ENCODE data around the gene OPN1MW3. TPM values are rescaled to one million over a fixed set of nuclear protein-coding genes. Genes with fewer than 3 reads are reported as not detected.
A peak's percentile ranks its signal among the peaks of the same experiment; 100 is the strongest.

Gene OPN1MW3
- total RNA-seq, 1 experiment from 2014 or later, result not detected

DNA sequence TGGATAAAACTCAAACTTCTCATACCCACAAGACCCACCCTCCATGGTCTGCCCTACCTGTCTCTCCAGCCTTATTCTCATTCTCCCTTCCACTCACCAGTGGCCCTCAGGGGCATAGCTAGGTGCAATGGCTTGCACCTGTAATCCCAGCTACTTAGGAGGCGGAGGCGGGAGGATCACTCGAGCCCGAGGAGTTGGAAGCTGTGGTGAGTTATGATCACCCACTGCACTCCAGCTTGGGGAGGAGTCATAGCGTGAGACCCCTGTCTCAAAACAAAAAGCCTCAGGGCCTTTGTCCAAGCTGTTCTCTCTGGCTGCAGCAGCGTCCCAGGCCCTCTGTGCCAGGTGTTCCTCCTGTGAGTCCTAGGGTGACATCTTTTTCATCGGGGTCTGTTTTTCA lies 54.7 kb downstream of the OPN1MW3 start:
- no peaks in the 10 kb centered on the region for H3K79me2 ChIP-seq (ENCODE audit: low read length)
- no peaks in the 10 kb centered on the region for H3K9me2 ChIP-seq (replicated peaks; ENCODE audit: insufficient read depth, low read length)
- no peak overlapping the region for H3K9ac ChIP-seq (ENCODE audit: low read length)
- no peaks in the 10 kb centered on the region for H4K20me1 ChIP-seq (ENCODE audit: insufficient read depth, low read depth, low read length)
- H3K4me1 ChIP-seq (ENCODE audit: low read length), result no peaks in the 10 kb centered on the region
- no peak overlapping the region for H2AFZ ChIP-seq (ENCODE audit: low read length)
- H3K27ac ChIP-seq (ENCODE audit: low read length), result no peak overlapping the region
- no peak for DNase-seq
- H3K4me3 ChIP-seq (ENCODE audit: low read length), result no peak overlapping the region
- no peak overlapping the region for H3K4me2 ChIP-seq (ENCODE audit: low read depth, low read length, poor library complexity, severe bottlenecking)
- H3K9me3 ChIP-seq (ENCODE audit: low read length), result no peaks in the 10 kb centered on the region
- no peaks in the 10 kb centered on the region for H3K27me3 ChIP-seq (ENCODE audit: low read length)
- H3K36me3 ChIP-seq (ENCODE audit: insufficient read depth, low read length), result no peaks in the 10 kb centered on the region

DNA sequence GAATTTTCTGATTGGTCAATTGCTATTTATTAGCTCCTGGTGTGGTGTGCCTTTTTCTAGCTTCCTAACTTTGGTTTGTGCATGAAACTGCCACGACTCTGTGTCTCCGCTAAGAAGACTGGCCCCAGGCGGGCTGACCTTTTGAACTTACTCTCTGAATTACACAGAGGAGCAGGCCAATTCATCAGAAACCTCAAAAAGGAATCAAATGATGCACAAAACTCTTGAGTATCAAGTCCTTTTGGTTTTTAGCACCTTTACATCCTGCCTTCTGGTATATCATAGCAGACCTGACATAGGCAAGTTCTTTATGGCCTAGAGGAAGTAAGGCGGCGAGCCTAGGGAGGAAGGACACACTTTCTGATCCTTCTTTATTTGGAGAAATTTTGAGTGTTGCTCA lies 55.8 kb downstream of the OPN1MW3 start:
- Histone ChIP-seq H3K27ac (ENCODE audit: low read length) (no peak overlapping the region), H4K20me1 (ENCODE audit: insufficient read depth, low read depth, low read length) (no peaks in the 10 kb centered on the region), H2AFZ (ENCODE audit: low read length) (no peak overlapping the region), H3K4me1 (ENCODE audit: low read length) (no peaks in the 10 kb centered on the region), H3K9me2 (replicated peaks; ENCODE audit: insufficient read depth, low read length) (no peaks in the 10 kb centered on the region), H3K9me3 (ENCODE audit: low read length) (no peaks in the 10 kb centered on the region), H3K27me3 (ENCODE audit: low read length) (no peaks in the 10 kb centered on the region), H3K36me3 (ENCODE audit: insufficient read depth, low read length) (no peaks in the 10 kb centered on the region), H3K4me2 (ENCODE audit: low read depth, low read length, poor library complexity, severe bottlenecking) (no peak overlapping the region), H3K9ac (ENCODE audit: low read length) (no peak overlapping the region), H3K4me3 (ENCODE audit: low read length) (no peak overlapping the region), H3K79me2 (ENCODE audit: low read length) (no peaks in the 10 kb centered on the region)
- DNase-seq, result no peak

DNA sequence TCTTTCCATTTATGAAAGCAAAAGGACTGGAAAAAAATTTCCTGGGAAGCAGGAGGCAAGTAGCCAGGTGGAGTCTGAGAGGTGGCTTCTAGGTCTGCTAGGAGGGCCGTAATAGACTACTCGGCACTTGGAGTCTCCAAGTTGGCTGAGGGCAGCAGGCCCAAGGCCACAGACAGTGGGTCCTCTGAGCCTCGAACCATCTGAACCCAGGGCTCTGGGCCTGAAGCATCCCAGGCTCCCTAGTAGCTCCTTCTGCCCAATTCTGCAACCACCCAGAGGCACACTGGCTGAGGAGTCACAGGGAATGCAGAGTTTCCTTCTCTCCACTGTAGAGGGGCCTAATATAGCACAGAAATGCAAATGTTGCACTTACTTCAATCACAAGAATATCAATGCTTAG lies 58.0 kb downstream of the OPN1MW3 start:
- no peaks in the 10 kb centered on the region for H3K9me3 ChIP-seq (ENCODE audit: low read length)
- H3K4me3 ChIP-seq (ENCODE audit: low read length), result no peak overlapping the region
- H3K4me1 ChIP-seq (ENCODE audit: low read length), result no peaks in the 10 kb centered on the region
- no peak for DNase-seq
- H3K36me3 ChIP-seq (ENCODE audit: insufficient read depth, low read length), result no peaks in the 10 kb centered on the region
- no peaks in the 10 kb centered on the region for H3K27me3 ChIP-seq (ENCODE audit: low read length)
- no peak overlapping the region for H2AFZ ChIP-seq (ENCODE audit: low read length)
- no peak overlapping the region for H3K9ac ChIP-seq (ENCODE audit: low read length)
- no peak overlapping the region for H3K4me2 ChIP-seq (ENCODE audit: low read depth, low read length, poor library complexity, severe bottlenecking)
- H3K9me2 ChIP-seq (replicated peaks; ENCODE audit: insufficient read depth, low read length), result no peaks in the 10 kb centered on the region
- H3K79me2 ChIP-seq (ENCODE audit: low read length), result no peaks in the 10 kb centered on the region
- H4K20me1 ChIP-seq (ENCODE audit: insufficient read depth, low read depth, low read length), result no peaks in the 10 kb centered on the region
- no peak overlapping the region for H3K27ac ChIP-seq (ENCODE audit: low read length)

DNA sequence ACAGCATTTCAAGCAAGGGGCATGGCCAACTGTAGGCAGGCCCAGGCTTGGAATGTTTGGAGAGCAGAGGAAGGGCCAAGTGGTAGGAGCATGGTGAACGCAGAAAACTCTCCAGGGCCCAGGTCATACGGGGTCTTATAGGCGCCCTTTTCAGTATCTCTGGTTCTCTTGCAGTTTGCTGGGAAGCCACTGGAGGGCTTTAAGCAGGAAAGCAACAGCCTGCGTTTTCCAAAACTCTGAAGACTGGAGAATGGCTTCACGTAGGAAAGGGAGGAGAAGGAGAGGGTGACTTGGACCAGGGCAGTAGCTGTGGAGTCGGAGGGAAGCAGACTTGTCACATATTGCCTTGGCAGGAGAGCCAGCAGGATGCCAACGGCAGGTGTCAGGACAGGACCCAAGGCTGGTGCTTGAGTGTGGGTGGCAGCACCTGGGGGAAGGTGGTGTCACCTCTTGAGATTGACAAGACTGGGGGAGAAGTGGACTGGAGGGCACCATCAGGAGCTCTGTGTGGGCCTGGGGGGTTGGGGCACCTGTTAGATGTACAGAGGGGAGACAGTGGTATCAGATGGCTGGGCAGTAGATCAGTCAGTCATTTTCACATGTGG lies 60.1 kb downstream of the OPN1MW3 start:
- H3K27me3 ChIP-seq (ENCODE audit: low read length), result no peaks in the 10 kb centered on the region
- no peaks in the 10 kb centered on the region for H3K9me3 ChIP-seq (ENCODE audit: low read length)
- DNase-seq, result peak; percentile 51
- no peaks in the 10 kb centered on the region for H4K20me1 ChIP-seq (ENCODE audit: insufficient read depth, low read depth, low read length)
- no peak overlapping the region for H3K27ac ChIP-seq (ENCODE audit: low read length)
- peaks cover 2% of the 10 kb centered on the region for H3K4me1 ChIP-seq (ENCODE audit: low read length)
- H3K4me2 ChIP-seq (ENCODE audit: low read depth, low read length, poor library complexity, severe bottlenecking), result no peak overlapping the region
- H3K36me3 ChIP-seq (ENCODE audit: insufficient read depth, low read length), result no peaks in the 10 kb centered on the region
- H3K9ac ChIP-seq (ENCODE audit: low read length), result no peak overlapping the region
- no peak overlapping the region for H2AFZ ChIP-seq (ENCODE audit: low read length)
- no peaks in the 10 kb centered on the region for H3K79me2 ChIP-seq (ENCODE audit: low read length)
- H3K9me2 ChIP-seq (replicated peaks; ENCODE audit: insufficient read depth, low read length), result no peaks in the 10 kb centered on the region
- no peak overlapping the region for H3K4me3 ChIP-seq (ENCODE audit: low read length)

DNA sequence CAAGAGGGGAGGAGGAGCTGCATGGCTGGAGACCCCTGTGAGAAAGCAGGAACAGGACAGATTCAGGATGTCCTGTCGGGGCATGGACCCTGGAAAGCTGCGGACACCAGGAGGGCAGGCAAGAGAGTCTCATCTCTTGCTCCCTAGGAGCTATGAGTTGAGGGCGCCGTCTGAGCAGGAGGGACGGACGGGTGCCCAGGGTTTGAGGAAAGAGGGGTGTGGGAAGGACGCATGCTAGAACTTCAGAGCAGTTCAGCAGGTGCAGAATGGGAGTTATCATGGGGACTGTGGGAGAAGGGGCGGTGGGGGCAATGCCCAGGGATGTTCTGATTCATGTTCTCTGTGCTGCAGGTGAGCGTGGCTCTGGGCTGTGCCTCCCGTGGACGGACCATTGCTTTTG lies 63.0 kb downstream of the OPN1MW3 start:
- no peak overlapping the region for H3K4me3 ChIP-seq (ENCODE audit: low read length)
- no peak overlapping the region for H3K9ac ChIP-seq (ENCODE audit: low read length)
- no peaks in the 10 kb centered on the region for H3K27me3 ChIP-seq (ENCODE audit: low read length)
- no peaks in the 10 kb centered on the region for H3K9me2 ChIP-seq (replicated peaks; ENCODE audit: insufficient read depth, low read length)
- peaks cover 8% of the 10 kb centered on the region for H3K4me1 ChIP-seq (ENCODE audit: low read length)
- H2AFZ ChIP-seq (ENCODE audit: low read length), result no peak overlapping the region
- no peaks in the 10 kb centered on the region for H3K79me2 ChIP-seq (ENCODE audit: low read length)
- H3K27ac ChIP-seq (ENCODE audit: low read length), result no peak overlapping the region
- DNase-seq, result no peak
- no peaks in the 10 kb centered on the region for H3K9me3 ChIP-seq (ENCODE audit: low read length)
- H4K20me1 ChIP-seq (ENCODE audit: insufficient read depth, low read depth, low read length), result no peaks in the 10 kb centered on the region
- H3K4me2 ChIP-seq (ENCODE audit: low read depth, low read length, poor library complexity, severe bottlenecking), result no peak overlapping the region
- H3K36me3 ChIP-seq (ENCODE audit: insufficient read depth, low read length), result no peaks in the 10 kb centered on the region

Other genes with a start within 250 kb of the OPN1MW3 start
- 76.0 and 131 TPM in 2 replicates for gene IRAK1, start 237.7 kb upstream of the OPN1MW3 start, total RNA-seq (2014; rRNA removed; shearing (Covaris generic); ENCODE audit: low replicate concordance)
- gene MECP2, start 159.9 kb upstream of the OPN1MW3 start, total RNA-seq (2014; rRNA removed; shearing (Covaris generic); ENCODE audit: low replicate concordance), result 20.4 and 27.5 TPM in 2 replicates
- not detected in 2 replicates for gene OPN1LW, start 113.3 kb upstream of the OPN1MW3 start, total RNA-seq (2014; rRNA removed; shearing (Covaris generic); ENCODE audit: low replicate concordance)
- gene OPN1MW, start 75.0 kb upstream of the OPN1MW3 start, total RNA-seq (2014; rRNA removed; shearing (Covaris generic); ENCODE audit: low replicate concordance), result not detected in 2 replicates
- gene OPN1MW2, start 37.8 kb upstream of the OPN1MW3 start, total RNA-seq (2014; rRNA removed; shearing (Covaris generic); ENCODE audit: low replicate concordance), result not detected in 2 replicates
- not detected in 2 replicates for gene TEX28, start 37.5 kb downstream of the OPN1MW3 start, total RNA-seq (2014; rRNA removed; shearing (Covaris generic); ENCODE audit: low replicate concordance)
- not detected in 2 replicates for gene TKTL1, start 38.2 kb downstream of the OPN1MW3 start, total RNA-seq (2014; rRNA removed; shearing (Covaris generic); ENCODE audit: low replicate concordance)
- gene FLNA, start 117.1 kb downstream of the OPN1MW3 start, total RNA-seq (2014; rRNA removed; shearing (Covaris generic); ENCODE audit: low replicate concordance), result 46.3 and 89.6 TPM in 2 replicates
- 19.5 and 20.7 TPM in 2 replicates for gene EMD, start 121.7 kb downstream of the OPN1MW3 start, total RNA-seq (2014; rRNA removed; shearing (Covaris generic); ENCODE audit: low replicate concordance)
- gene RPL10, start 140.8 kb downstream of the OPN1MW3 start, total RNA-seq (2014; rRNA removed; shearing (Covaris generic); ENCODE audit: low replicate concordance), result 4,110 and 4,432 TPM in 2 replicates
- 17.6 and 30.8 TPM in 2 replicates for gene DNASE1L1, start 151.7 kb downstream of the OPN1MW3 start, total RNA-seq (2014; rRNA removed; shearing (Covaris generic); ENCODE audit: low replicate concordance)
- gene TAFAZZIN, start 154.0 kb downstream of the OPN1MW3 start, total RNA-seq (2014; rRNA removed; shearing (Covaris generic); ENCODE audit: low replicate concordance), result 22.1 and 39.0 TPM in 2 replicates
- gene ATP6AP1, start 171.1 kb downstream of the OPN1MW3 start, total RNA-seq (2014; rRNA removed; shearing (Covaris generic); ENCODE audit: low replicate concordance), result 40.0 and 46.6 TPM in 2 replicates
- 52.7 and 88.3 TPM in 2 replicates for gene GDI1, start 179.6 kb downstream of the OPN1MW3 start, total RNA-seq (2014; rRNA removed; shearing (Covaris generic); ENCODE audit: low replicate concordance)
- 18.9 and 49.5 TPM in 2 replicates for gene FAM50A, start 186.6 kb downstream of the OPN1MW3 start, total RNA-seq (2014; rRNA removed; shearing (Covaris generic); ENCODE audit: low replicate concordance)
- gene PLXNA3, start 200.7 kb downstream of the OPN1MW3 start, total RNA-seq (2014; rRNA removed; shearing (Covaris generic); ENCODE audit: low replicate concordance), result 7.2 and 15.8 TPM in 2 replicates
- 51.8 and 73.5 TPM in 2 replicates for gene LAGE3, start 221.7 kb downstream of the OPN1MW3 start, total RNA-seq (2014; rRNA removed; shearing (Covaris generic); ENCODE audit: low replicate concordance)
- 30.4 and 52.2 TPM in 2 replicates for gene UBL4A, start 229.0 kb downstream of the OPN1MW3 start, total RNA-seq (2014; rRNA removed; shearing (Covaris generic); ENCODE audit: low replicate concordance)
- gene SLC10A3, start 233.0 kb downstream of the OPN1MW3 start, total RNA-seq (2014; rRNA removed; shearing (Covaris generic); ENCODE audit: low replicate concordance), result 30.5 and 32.1 TPM in 2 replicates